Ectodermal cell (in vitro differentiated cells): ENCODE data around the gene SH3GL3.

Experiments
- H3K27ac ChIP-seq: 2 replicates; pipeline ENCODE4 v1.7.0; 2013; ENCODE audit warnings: mild to moderate bottlenecking, low read depth, low read length; ENCODE audit not compliant: insufficient read depth, poor library complexity, severe bottlenecking
- H3K27me3 ChIP-seq: 2 replicates; pipeline ENCODE4 v1.7.0; 2013; ENCODE audit warnings: mild to moderate bottlenecking, low read length; ENCODE audit not compliant: insufficient read depth, control insufficient read depth, poor library complexity, severe bottlenecking
- H3K36me3 ChIP-seq: one replicate; pipeline ENCODE4 v1.7.0; 2013; ENCODE audit warnings: low read length; ENCODE audit not compliant: control insufficient read depth, insufficient read depth
- H3K4me1 ChIP-seq: one replicate; pipeline ENCODE4 v1.7.0; 2013; ENCODE audit warnings: low read length; ENCODE audit not compliant: control insufficient read depth, insufficient read depth
- H3K4me3 ChIP-seq: 2 replicates; pipeline ENCODE4 v1.7.0; 2013; ENCODE audit warnings: low read depth, low read length, control low read depth; ENCODE audit not compliant: insufficient read depth
- H3K9me3 ChIP-seq: 2 replicates; pipeline ENCODE4 v1.7.0; 2013; ENCODE audit warnings: mild to moderate bottlenecking, low read length, moderate library complexity; ENCODE audit not compliant: control insufficient read depth
- WGBS, 2 experiments: methylation state at CpG; one replicate each; pipeline ENCODE4 v1.1.7; 2013; ENCODE audit warnings: missing lambda C conversion rate in 2 of 2; 5-methylcytosine and 5-hydroxymethylcytosine counted together

The SH3GL3 gene

DNA sequence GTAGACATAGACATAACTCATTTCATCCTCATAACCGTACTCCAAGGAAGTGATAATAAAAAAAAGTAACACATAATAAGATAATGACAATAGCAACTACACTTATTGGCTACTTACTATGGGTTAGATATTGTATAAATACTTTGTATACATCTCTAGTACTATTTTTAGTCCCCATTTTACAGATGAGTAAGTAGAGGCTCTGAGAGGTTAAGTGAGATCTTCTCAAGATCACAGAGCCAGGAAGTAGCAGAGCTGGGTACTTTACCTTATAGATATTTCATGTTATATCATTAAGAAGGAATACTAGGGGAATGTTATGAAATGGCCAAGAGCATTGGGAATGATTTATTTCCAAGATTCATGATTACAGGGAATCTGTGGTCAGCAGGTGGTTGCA lies 157.4 kb downstream of the SH3GL3 start:
- Histone ChIP-seq H3K27ac (no peak overlapping the region), H3K4me1 (no peaks in the 10 kb centered on the region), H3K36me3 (no peaks in the 10 kb centered on the region), H3K9me3 (no peaks in the 10 kb centered on the region), H3K27me3 (no peaks in the 10 kb centered on the region), H3K4me3 (no peak overlapping the region)
- WGBS, 2 experiments: no CpG with 5 or more reads among the region's 1 CpG

DNA sequence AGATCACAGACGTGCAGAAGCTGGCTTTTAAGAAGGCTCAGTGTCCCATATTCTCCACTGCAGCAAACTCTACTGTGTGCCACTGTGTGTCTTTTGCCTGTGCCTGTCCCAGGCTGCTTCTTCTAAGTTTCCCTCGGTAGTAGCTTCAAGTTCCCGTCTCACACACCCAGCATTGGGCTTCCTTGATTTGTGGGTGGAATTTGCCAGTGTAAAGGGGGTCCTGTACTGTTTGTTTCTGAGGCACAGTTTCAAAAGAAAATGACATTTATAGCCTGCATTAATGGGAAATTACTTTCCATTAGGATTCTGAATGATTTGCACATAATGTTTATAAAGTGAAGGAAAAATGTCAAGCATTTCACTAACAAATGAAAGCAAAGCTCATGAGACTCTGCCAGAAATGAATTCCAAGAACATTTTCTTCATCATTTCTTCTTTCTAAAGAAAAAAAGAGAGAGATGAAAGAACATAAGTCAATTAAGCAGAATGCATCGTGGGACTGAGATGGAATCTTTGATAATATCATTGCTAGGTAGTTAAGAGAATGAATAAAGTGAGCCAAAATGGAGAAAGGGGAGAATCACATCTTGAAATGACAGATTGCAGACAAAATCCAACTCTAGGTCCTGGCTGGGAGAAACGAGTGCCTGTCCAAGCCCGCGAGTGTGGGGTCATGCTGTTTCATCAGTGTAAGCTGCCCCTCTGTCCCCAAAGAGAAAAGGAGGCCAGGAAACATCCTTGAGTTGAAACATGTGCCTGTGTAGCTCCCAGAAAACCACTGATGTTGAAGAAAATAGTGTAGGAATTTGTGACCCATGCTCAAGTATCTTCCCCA lies 158.2 kb downstream of the SH3GL3 start:
- H3K4me3 ChIP-seq: no peak overlapping the region
- no peaks in the 10 kb centered on the region for H3K36me3 ChIP-seq
- H3K4me1 ChIP-seq: no peaks in the 10 kb centered on the region
- WGBS, 2 experiments: 91% methylated on average over 7 of the region's 7 CpGs
- no peaks in the 10 kb centered on the region for H3K9me3 ChIP-seq
- H3K27me3 ChIP-seq: no peaks in the 10 kb centered on the region
- H3K27ac ChIP-seq: no peak overlapping the region

DNA sequence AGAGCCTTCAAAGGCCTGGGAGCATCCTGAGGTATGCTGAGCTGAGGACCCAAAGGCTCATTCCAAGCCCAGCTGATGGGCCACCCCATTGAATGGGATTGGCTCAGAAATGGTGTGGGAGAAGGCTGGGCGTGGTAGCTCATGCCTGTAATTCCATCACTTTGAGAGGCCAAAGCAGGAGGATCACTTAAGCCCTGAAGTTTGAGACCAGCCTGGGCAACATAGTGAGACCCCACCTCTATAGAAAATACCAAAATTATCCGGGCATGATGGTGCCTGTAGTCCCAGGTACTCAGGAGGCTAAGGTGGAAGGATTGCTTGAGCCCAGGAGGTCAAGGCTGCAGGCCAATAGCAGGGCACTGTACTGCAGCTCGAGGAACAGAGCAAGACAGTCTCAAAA lies 163.0 kb downstream of the SH3GL3 start:
- Histone ChIP-seq H3K27me3 (no peaks in the 10 kb centered on the region), H3K27ac (no peak overlapping the region), H3K4me1 (no peaks in the 10 kb centered on the region), H3K36me3 (no peaks in the 10 kb centered on the region), H3K9me3 (no peaks in the 10 kb centered on the region), H3K4me3 (no peak overlapping the region)
- WGBS, 2 experiments: 92 to 93% methylated on average over 3 of the region's 3 CpGs

- no peak overlapping the region for H3K27ac ChIP-seq
- no peaks in the 10 kb centered on the region for H3K9me3 ChIP-seq
- no peaks in the 10 kb centered on the region for H3K4me1 ChIP-seq
- no peaks in the 10 kb centered on the region for H3K27me3 ChIP-seq
- no peak overlapping the region for H3K4me3 ChIP-seq
- 91 to 96% methylated on average over 8 of the region's 9 CpGs for WGBS, 2 experiments
- no peaks in the 10 kb centered on the region for H3K36me3 ChIP-seq
Measured at GRCh38 chr15:83610901-83611685, 164.0 kb downstream of the SH3GL3 start.

GRCh38 chr15:83612226-83612625 lies 165.1 kb downstream of the SH3GL3 start:
- H3K27ac ChIP-seq: no peak overlapping the region
- H3K4me3 ChIP-seq: no peak overlapping the region
- no peaks in the 10 kb centered on the region for H3K4me1 ChIP-seq
- WGBS, 2 experiments: 87 to 90% methylated on average over 5 of the region's 5 CpGs
- no peaks in the 10 kb centered on the region for H3K27me3 ChIP-seq
- H3K9me3 ChIP-seq: no peaks in the 10 kb centered on the region
- no peaks in the 10 kb centered on the region for H3K36me3 ChIP-seq

DNA sequence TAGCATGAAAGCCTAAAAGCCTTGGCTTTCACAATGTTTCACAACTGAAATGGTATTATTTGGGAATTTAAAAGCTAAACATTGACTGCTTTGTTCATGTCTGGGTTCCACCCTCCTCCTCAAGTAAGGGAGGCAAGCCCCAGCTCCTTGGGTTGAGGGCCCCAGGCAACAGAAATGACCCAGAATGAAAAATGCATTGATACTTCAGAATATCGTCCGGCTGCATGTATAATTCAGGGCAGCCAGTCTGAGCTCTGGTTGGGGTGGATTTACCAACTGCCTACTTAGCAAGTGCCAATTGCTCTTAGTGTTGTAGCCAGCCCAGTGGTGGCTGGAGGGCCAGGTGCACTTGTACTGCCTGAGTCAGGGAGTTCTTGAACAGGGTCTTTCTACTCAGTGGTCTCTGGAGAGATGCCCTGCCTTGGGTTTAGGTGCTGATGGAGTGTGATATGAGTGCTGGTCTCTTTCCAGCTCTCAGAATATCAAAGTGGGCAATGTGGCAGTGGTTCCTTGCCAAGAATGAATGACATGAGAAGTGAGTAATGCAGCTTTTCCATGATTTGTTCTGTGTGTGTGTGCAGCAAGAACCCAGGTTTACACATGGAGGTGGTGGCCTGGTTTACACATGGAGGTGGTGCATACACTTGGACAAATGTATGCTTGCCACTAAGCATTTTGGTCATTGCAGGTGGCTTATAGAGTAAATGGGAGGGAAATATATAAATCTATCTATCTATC lies 165.9 kb downstream of the SH3GL3 start:
- Histone ChIP-seq H3K4me3 (no peak overlapping the region), H3K27ac (no peak overlapping the region), H3K9me3 (no peaks in the 10 kb centered on the region), H3K27me3 (no peaks in the 10 kb centered on the region), H3K36me3 (no peaks in the 10 kb centered on the region), H3K4me1 (no peaks in the 10 kb centered on the region)
- 90 to 95% methylated on average over 2 of the region's 2 CpGs for WGBS, 2 experiments

- Histone ChIP-seq H3K27ac (no peak overlapping the region), H3K9me3 (no peaks in the 10 kb centered on the region), H3K4me1 (no peaks in the 10 kb centered on the region), H3K36me3 (no peaks in the 10 kb centered on the region), H3K27me3 (no peaks in the 10 kb centered on the region), H3K4me3 (no peak overlapping the region)
- 93 to 96% methylated on average over 2 of the region's 2 CpGs for WGBS, 2 experiments
Measured at GRCh38 chr15:83613714-83614113, 166.6 kb downstream of the SH3GL3 start.

DNA sequence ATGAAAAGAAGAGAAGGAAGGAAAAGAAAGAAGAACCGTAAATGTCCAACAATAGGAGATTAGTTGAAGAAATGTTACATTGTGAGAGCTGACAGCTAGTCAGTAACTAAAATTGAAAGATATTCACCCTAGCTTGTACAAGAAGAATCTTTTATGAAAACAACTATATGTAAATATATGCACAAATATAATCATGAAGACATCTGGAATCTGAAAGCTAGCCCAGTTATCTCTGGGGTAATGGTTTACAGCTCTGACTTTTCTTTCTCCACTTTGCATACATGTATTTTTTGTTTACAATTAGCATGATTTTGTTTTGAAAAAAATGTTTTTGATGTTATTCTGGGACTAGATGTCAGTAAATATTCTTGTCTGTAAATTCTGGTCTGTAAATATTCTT lies 169.7 kb downstream of the SH3GL3 start:
- no peak overlapping the region for H3K4me3 ChIP-seq
- 91 to 100% methylated on average over 1 of the region's 1 CpG for WGBS, 2 experiments
- H3K9me3 ChIP-seq: no peaks in the 10 kb centered on the region
- H3K27me3 ChIP-seq: no peaks in the 10 kb centered on the region
- H3K27ac ChIP-seq: no peak overlapping the region
- no peaks in the 10 kb centered on the region for H3K36me3 ChIP-seq
- H3K4me1 ChIP-seq: no peaks in the 10 kb centered on the region

DNA sequence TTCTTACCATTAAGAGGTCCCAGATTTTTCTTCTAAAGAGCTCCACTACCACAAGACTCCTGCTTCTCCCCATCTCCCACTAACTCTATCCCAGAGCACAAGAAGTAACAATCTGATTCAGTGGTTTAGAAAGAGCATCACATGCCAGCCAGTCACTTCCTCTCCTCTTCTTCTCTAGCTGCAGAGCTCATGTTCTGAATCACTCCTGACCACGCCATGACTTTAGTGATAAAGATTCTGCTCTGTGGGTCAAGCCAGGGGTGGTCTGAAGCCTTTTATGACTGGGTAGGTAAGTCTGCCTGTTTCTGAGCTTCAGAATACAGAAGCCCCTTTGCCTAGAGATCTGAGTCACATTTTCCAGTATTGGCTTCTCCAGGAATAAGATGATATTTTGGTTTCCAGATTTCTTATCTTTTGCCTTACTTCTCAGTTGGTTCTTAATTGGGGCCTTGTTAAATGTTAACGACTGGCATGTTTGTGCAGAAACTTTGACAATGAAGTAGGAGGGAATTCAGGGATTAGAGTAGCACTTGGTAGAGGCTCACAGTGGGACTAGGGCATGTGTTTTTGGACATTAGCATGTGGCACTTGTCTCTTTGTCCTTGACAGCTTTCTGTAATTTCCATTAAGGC lies 179.1 kb downstream of the SH3GL3 start:
- Histone ChIP-seq H3K27ac (no peak overlapping the region), H3K36me3 (no peaks in the 10 kb centered on the region), H3K4me3 (no peak overlapping the region), H3K4me1 (no peaks in the 10 kb centered on the region), H3K9me3 (no peaks in the 10 kb centered on the region), H3K27me3 (no peaks in the 10 kb centered on the region)
- WGBS, 2 experiments: 79 to 88% methylated on average over 2 of the region's 2 CpGs
